Transverse colon (tissue), 3 donors: ENCODE results near the gene SYT2.

Experiments used
- POLR2A ChIP-seq: fragments of 450-650 bp; IDR thresholded peaks from one replicate; pipeline ENCODE4 v1.6.1; 2016; ENCODE audit warnings: antibody characterized with exemption, mild to moderate bottlenecking, moderate library complexity
- TF ChIP-seq, protein P1 (sequence below), 5 experiments: fragments of 200-600 bp in 3 of 5; fragments of 450-650 bp in 2 of 5; sonication (generic) in 3 of 5; IDR thresholded peaks; 1 replicate in 2 of 5; 2 replicates in 3 of 5; pipeline ENCODE4 v1.5.1; 2016 to 2017; ENCODE audit warnings: antibody characterized with exemption in 5 of 5, inconsistent platforms in 3 of 5, mild to moderate bottlenecking in 2 of 5, moderate library complexity in 1 of 5

DNA sequence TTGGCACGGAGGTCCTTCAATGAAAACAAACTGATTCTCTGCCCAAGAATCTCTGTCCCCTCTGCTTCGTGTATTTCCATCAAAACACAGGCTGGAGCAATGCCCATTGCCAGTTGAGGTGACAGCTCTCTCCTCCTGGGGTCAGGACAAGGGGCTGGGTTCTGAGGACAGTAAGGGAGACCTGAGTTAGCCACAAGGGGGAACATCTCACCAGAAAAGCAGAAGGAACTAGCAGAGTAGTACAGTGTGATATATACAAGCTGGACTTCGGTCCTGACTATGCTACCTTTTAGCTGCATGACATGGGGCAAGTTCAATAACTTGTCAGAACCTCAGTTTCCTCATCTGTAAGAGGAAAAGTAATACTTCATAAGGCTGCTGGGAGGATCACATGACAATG, 50.3 kb downstream of the SYT2 start:
- TF ChIP-seq, protein P1, sequence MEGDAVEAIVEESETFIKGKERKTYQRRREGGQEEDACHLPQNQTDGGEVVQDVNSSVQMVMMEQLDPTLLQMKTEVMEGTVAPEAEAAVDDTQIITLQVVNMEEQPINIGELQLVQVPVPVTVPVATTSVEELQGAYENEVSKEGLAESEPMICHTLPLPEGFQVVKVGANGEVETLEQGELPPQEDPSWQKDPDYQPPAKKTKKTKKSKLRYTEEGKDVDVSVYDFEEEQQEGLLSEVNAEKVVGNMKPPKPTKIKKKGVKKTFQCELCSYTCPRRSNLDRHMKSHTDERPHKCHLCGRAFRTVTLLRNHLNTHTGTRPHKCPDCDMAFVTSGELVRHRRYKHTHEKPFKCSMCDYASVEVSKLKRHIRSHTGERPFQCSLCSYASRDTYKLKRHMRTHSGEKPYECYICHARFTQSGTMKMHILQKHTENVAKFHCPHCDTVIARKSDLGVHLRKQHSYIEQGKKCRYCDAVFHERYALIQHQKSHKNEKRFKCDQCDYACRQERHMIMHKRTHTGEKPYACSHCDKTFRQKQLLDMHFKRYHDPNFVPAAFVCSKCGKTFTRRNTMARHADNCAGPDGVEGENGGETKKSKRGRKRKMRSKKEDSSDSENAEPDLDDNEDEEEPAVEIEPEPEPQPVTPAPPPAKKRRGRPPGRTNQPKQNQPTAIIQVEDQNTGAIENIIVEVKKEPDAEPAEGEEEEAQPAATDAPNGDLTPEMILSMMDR (IDR thresholded peaks at IDR 0.05) = no peak
- TF ChIP-seq POLR2A = no peak
